GM12874 (cell line): ENCODE measurements around the gene SASH1.

Experiments
- CTCF ChIP-seq: IDR thresholded peaks from 2 replicates; pipeline ENCODE4 v1.5.1; 2011; ENCODE audit warnings: low read depth, mild to moderate bottlenecking, control low read depth, low read length, moderate library complexity; ENCODE audit not compliant: insufficient read depth

Gene SASH1

GRCh38 chr6:148548749-148549140 is 206.1 kb downstream of the SASH1 start:
- no peak for TF ChIP-seq CTCF

- no peak for TF ChIP-seq CTCF
Observed at GRCh38 chr6:148550569-148550968, 207.9 kb downstream of the SASH1 start.

- no peak for TF ChIP-seq CTCF
Observed at GRCh38 chr6:148551226-148551625, 208.6 kb downstream of the SASH1 start.

- TF ChIP-seq CTCF: no peak
Observed at GRCh38 chr6:148556410-148556809, 213.8 kb downstream of the SASH1 start.

- TF ChIP-seq CTCF: no peak
Observed at GRCh38 chr6:148557796-148558321, 215.2 kb downstream of the SASH1 start.

GRCh38 chr6:148559848-148560433 is 217.3 kb downstream of the SASH1 start:
- TF ChIP-seq CTCF: peak; percentile 97

GRCh38 chr6:148561629-148562028 is 219.0 kb downstream of the SASH1 start:
- no peak for TF ChIP-seq CTCF
